ENCODE measurements around the gene FGF14. TPM values are rescaled to one million over a fixed set of nuclear protein-coding genes. Genes with fewer than 3 reads are reported as not detected.

The FGF14 gene
- total and polyA plus RNA-seq, 2 donors (not counting 1 experiment from before 2014, with no cell fraction given) = under 0.01 TPM; not detected in 1

DNA sequence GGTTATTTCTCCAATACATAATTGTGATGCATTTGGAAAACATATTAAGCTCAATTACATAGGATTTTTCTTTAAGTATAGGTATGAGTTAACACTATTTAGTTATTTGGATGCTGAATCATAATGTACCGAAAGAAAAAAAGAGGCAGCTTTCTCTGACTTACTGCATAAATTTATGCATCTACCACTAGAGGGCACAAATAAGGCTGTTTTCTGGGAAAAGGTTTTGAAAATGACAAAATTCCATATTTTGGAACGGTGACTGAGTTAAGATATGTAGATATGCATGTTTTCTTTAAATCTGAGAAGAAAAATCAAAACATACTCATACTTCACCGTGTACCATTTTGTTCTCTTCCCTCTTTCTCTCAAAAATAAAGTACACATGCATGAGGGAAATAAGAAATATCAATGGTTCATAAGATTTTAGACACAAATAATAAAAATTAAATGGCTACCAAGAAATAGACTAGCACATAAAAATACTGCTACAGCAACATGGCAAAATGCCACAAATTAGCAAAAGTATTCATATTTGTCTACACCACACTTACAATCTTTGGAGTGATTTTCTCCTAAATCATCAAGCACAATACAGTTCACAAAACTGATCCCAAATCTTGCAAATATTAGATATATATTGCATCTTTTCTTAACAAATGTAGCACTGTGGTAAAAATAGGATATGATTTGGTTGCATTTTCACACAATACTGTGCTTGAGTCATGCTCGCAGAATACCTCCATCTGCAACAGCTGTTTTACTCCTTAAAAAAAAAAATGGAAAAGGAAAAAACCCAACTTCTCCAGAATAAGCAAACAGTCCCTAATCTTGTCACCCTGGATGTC is 260.0 kb downstream of the FGF14 start:
- H4K20me1 ChIP-seq (ENCODE audit: control insufficient read depth, insufficient read depth, low read length, poor library complexity, severe bottlenecking) = no peaks in the 10 kb centered on the region
- no peak overlapping the region for H3K9ac ChIP-seq (ENCODE audit: low read length)
- POLR2A ChIA-PET = no interaction called here
- H2AFZ ChIP-seq (ENCODE audit: insufficient read depth, low read depth, low read length, poor library complexity, severe bottlenecking) = no peak overlapping the region
- no peaks in the 10 kb centered on the region for H3K4me1 ChIP-seq (ENCODE audit: control insufficient read depth in 2 of 2, insufficient read depth in 2 of 2, low read length in 2 of 2)
- CTCF ChIA-PET = interaction anchor here (1.1 to 2.2 kb wide), 2 partner anchors 10 to 414 kb away, joined by 3 to 6 read pairs; no protein-coding TSS in a partner anchor
- H3K79me2 ChIP-seq (ENCODE audit: control insufficient read depth, insufficient read depth, low read length) = no peaks in the 10 kb centered on the region
- H3K27ac Mint-ChIP-seq = no peak overlapping the region
- no peaks in the 10 kb centered on the region for H3K36me3 ChIP-seq (replicated peaks in 1 of 2; ENCODE audit: control extremely low read depth in 1 of 2, control insufficient read depth in 1 of 2, extremely low read depth in 1 of 2, insufficient read depth in 2 of 2, low read length in 1 of 2)
- WGBS (ENCODE audit: insufficient coverage) = no CpG with 5 or more reads among the region's 4 CpGs
- DNase-seq = no peak
- intact Hi-C loops (cut with micrococcal nuclease) = loop anchor here (5.0 kb wide), 1 partner anchor 415 kb away; no protein-coding TSS in a partner anchor
- H3K27me3 ChIP-seq (replicated peaks in 1 of 4; ENCODE audit: control extremely low read depth in 1 of 4, control insufficient read depth in 3 of 4, insufficient read depth in 4 of 4, low read length in 3 of 4) = no peaks in the 10 kb centered on the region
- H3K27ac ChIP-seq (ENCODE audit: low read length in 2 of 2) = no peak overlapping the region
- no peaks in the 10 kb centered on the region for H3K9me3 Mint-ChIP-seq (ENCODE audit: insufficient read depth)
- no peaks in the 10 kb centered on the region for H3K9me3 ChIP-seq (ENCODE audit: control extremely low read depth in 1 of 3, control insufficient read depth in 2 of 3, insufficient read depth in 1 of 3, low read length in 2 of 3)
- no peaks in the 10 kb centered on the region for H3K4me1 Mint-ChIP-seq
- no peaks in the 10 kb centered on the region for H3K27me3 Mint-ChIP-seq
- H3K4me3 ChIP-seq (ENCODE audit: control extremely low read depth in 1 of 5, extremely low read depth in 1 of 5, insufficient read depth in 1 of 5, low read depth in 2 of 5, low read length in 4 of 5) = no peak overlapping the region
- no peak overlapping the region for H3K4me2 ChIP-seq (replicated peaks; ENCODE audit: low read depth, low read length, poor library complexity, severe bottlenecking)
- no peak overlapping the region for H3K4me3 Mint-ChIP-seq
- TF ChIP-seq, protein P1, sequence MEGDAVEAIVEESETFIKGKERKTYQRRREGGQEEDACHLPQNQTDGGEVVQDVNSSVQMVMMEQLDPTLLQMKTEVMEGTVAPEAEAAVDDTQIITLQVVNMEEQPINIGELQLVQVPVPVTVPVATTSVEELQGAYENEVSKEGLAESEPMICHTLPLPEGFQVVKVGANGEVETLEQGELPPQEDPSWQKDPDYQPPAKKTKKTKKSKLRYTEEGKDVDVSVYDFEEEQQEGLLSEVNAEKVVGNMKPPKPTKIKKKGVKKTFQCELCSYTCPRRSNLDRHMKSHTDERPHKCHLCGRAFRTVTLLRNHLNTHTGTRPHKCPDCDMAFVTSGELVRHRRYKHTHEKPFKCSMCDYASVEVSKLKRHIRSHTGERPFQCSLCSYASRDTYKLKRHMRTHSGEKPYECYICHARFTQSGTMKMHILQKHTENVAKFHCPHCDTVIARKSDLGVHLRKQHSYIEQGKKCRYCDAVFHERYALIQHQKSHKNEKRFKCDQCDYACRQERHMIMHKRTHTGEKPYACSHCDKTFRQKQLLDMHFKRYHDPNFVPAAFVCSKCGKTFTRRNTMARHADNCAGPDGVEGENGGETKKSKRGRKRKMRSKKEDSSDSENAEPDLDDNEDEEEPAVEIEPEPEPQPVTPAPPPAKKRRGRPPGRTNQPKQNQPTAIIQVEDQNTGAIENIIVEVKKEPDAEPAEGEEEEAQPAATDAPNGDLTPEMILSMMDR (IDR thresholded peaks at IDR 0.05) = peak; percentile 39
- no peak for TF ChIP-seq EZH2 (IDR thresholded peaks at IDR 0.05; ENCODE audit: borderline replicate concordance, insufficient read depth, low read depth, low read length, poor library complexity, severe bottlenecking)
- no peak for ATAC-seq (ENCODE audit: low read depth)

DNA sequence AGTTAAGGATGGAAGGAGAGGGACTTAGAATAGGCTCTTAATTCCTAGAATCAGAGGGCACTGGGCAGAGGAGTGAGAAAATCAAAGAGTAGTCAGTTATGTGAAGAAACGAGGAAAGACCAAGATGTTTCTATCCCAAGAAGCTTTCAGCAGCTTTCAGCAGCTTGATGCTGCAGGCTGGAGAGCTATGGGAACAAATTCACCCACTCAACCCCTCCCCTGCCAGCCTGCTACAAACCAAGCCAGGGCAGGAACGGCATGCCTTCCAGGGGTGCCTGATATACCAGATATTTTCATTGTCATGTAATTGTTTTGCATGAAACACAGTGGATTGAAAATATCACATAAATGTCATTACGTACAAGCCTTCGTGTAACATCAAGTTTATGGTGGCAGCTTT is 262.2 kb downstream of the FGF14 start:
- no peak overlapping the region for H3K4me3 Mint-ChIP-seq
- Histone ChIP-seq H3K9ac (ENCODE audit: low read length) (no peak overlapping the region), H3K4me2 (replicated peaks; ENCODE audit: low read depth, low read length, poor library complexity, severe bottlenecking) (no peak overlapping the region), H3K9me3 (ENCODE audit: control extremely low read depth in 1 of 3, control insufficient read depth in 2 of 3, insufficient read depth in 1 of 3, low read length in 2 of 3) (no peaks in the 10 kb centered on the region), H3K4me3 (ENCODE audit: control extremely low read depth in 1 of 5, extremely low read depth in 1 of 5, insufficient read depth in 1 of 5, low read depth in 2 of 5, low read length in 4 of 5) (no peak overlapping the region), H3K27me3 (replicated peaks in 1 of 4; ENCODE audit: control extremely low read depth in 1 of 4, control insufficient read depth in 3 of 4, insufficient read depth in 4 of 4, low read length in 3 of 4) (no peaks in the 10 kb centered on the region), H2AFZ (ENCODE audit: insufficient read depth, low read depth, low read length, poor library complexity, severe bottlenecking) (no peak overlapping the region), H4K20me1 (ENCODE audit: control insufficient read depth, insufficient read depth, low read length, poor library complexity, severe bottlenecking) (no peaks in the 10 kb centered on the region), H3K4me1 (ENCODE audit: control insufficient read depth in 2 of 2, insufficient read depth in 2 of 2, low read length in 2 of 2) (no peaks in the 10 kb centered on the region), H3K27ac (ENCODE audit: low read length in 2 of 2) (no peak overlapping the region), H3K79me2 (ENCODE audit: control insufficient read depth, insufficient read depth, low read length) (no peaks in the 10 kb centered on the region), H3K36me3 (replicated peaks in 1 of 2; ENCODE audit: control extremely low read depth in 1 of 2, control insufficient read depth in 1 of 2, extremely low read depth in 1 of 2, insufficient read depth in 2 of 2, low read length in 1 of 2) (no peaks in the 10 kb centered on the region)
- TF ChIP-seq EZH2 (IDR thresholded peaks at IDR 0.05; ENCODE audit: borderline replicate concordance, insufficient read depth, low read depth, low read length, poor library complexity, severe bottlenecking) = no peak
- TF ChIP-seq, protein P1 (IDR thresholded peaks at IDR 0.05) = no peak
- WGBS (ENCODE audit: insufficient coverage) = no CpG with 5 or more reads among the region's 4 CpGs
- ATAC-seq (ENCODE audit: low read depth) (no peak), DNase-seq (no peak)
- H3K9me3 Mint-ChIP-seq (ENCODE audit: insufficient read depth) = no peaks in the 10 kb centered on the region
- intact Hi-C loops (cut with micrococcal nuclease) = loop anchor here (5.0 kb wide), 1 partner anchor 418 kb away; no protein-coding TSS in a partner anchor
- H3K27me3 Mint-ChIP-seq = no peaks in the 10 kb centered on the region
- no peak overlapping the region for H3K27ac Mint-ChIP-seq
- H3K4me1 Mint-ChIP-seq = no peaks in the 10 kb centered on the region
- ChIA-PET POLR2A (no interaction called here), CTCF (interaction anchor here (0.5 kb wide), 1 partner anchor 418 kb away, joined by 4 read pairs; no protein-coding TSS in a partner anchor)

All from B cell (primary cell).